NK-92 (cell line): Measurements from ENCODE around the gene CREM.

Experiments
- DNase-seq: peaks from one replicate; lab custom pipeline; 2025; ENCODE audit not compliant: unreplicated experiment; lab: John Stamatoyannopoulos, UW

CREM gene

GRCh38 chr10:35218339-35218955, 91.8 kb downstream of the CREM start:
- DNase-seq: no peak

GRCh38 chr10:35219292-35219691, 92.6 kb downstream of the CREM start:
- no peak for DNase-seq

- no peak for DNase-seq
Observed at GRCh38 chr10:35219891-35220890, 93.5 kb downstream of the CREM start.

GRCh38 chr10:35223016-35223415, 96.4 kb downstream of the CREM start:
- DNase-seq: no peak

GRCh38 chr10:35224045-35224740, 97.5 kb downstream of the CREM start:
- no peak for DNase-seq

- DNase-seq: no peak
Observed at GRCh38 chr10:35225204-35225603, 98.6 kb downstream of the CREM start.

GRCh38 chr10:35226507-35226906, 99.9 kb downstream of the CREM start:
- no peak for DNase-seq

- DNase-seq: no peak
Observed at GRCh38 chr10:35228058-35228457, 101.4 kb downstream of the CREM start.

GRCh38 chr10:35231646-35232045, 105.0 kb downstream of the CREM start:
- DNase-seq: no peak

- DNase-seq: no peak
Observed at GRCh38 chr10:35232527-35232926, 105.9 kb downstream of the CREM start.

- DNase-seq: no peak
Observed at GRCh38 chr10:35234073-35234472, 107.4 kb downstream of the CREM start.

- DNase-seq: no peak
Observed at GRCh38 chr10:35236739-35237138, 110.1 kb downstream of the CREM start.

GRCh38 chr10:35237766-35238512, 111.3 kb downstream of the CREM start:
- DNase-seq: no peak

GRCh38 chr10:35244549-35244948, 117.9 kb downstream of the CREM start:
- DNase-seq: no peak

GRCh38 chr10:35246770-35247343, 120.2 kb downstream of the CREM start:
- no peak for DNase-seq

- no peak for DNase-seq
Observed at GRCh38 chr10:35251373-35252100, 124.9 kb downstream of the CREM start.

GRCh38 chr10:35257057-35257983, 130.7 kb downstream of the CREM start:
- no peak for DNase-seq

- DNase-seq: no peak
Observed at GRCh38 chr10:35259769-35260397, 133.2 kb downstream of the CREM start.
